GM12892 (cell line): ENCODE data around the gene SLC25A45.

Source experiments
- DNase-seq: peaks from one replicate; pipeline ENCODE4 v3.0.0; 2011; ENCODE audit not compliant: insufficient read length
- FAIRE-seq: peaks from 2 replicates; lab custom pipeline; 2011; peaks lifted over from hg19 to GRCh38; lab: Jason Lieb, UNC
- POLR2A ChIP-seq: IDR thresholded peaks from 2 replicates; pipeline ENCODE4 v1.6.1; 2011; ENCODE audit warnings: low read depth, low read length, control low read depth
- POLR2AphosphoS5 ChIP-seq: IDR thresholded peaks from 2 replicates; pipeline ENCODE4 v1.6.1; 2011; ENCODE audit warnings: low read depth, low read length, control low read depth
- TAF1 ChIP-seq: IDR thresholded peaks from 2 replicates; pipeline ENCODE4 v1.6.1; 2011; ENCODE audit warnings: low read depth, mild to moderate bottlenecking, control low read depth, low read length, borderline replicate concordance

SLC25A45 gene

DNA sequence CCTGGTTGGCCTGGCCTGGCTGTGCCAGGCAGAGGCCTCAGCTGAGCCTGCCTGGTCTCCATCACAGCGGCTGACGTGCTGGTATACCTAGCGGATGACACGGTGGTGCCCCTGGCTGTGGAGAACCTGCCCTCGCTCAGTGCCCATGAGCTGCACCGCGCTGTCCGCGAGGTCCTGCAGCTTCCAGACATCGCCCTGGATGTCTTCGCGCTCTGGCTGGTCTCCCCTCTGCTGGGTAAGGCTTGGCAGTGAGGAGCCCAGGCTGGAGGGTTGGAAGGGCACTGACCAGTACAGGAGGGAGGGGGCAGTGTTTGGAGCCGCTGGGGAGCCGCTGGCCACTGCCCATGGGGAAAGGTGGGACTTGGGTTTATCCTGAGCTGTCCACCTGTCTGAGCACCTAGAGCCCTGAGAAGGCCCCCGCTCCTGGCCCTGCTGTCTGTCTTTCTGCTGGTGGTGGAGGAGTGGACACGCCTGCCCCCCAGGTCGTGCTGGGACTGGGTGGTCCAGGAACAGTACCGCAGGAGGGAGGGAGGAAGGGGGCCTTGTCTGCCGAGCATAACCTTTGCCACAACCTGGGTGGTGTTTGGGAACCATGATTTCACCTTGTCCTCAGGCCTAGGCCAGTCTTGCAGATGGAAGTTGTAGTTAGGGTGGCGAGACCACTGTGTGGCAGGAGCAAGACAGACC is 7.0 kb upstream of the SLC25A45 start:
- FAIRE-seq, result peak; percentile 38
- DNase-seq, result no peak
- no peak for TF ChIP-seq POLR2AphosphoS5
- TF ChIP-seq TAF1, result no peak
- TF ChIP-seq POLR2A, result no peak

- FAIRE-seq, result peak; percentile 36
- TF ChIP-seq POLR2A, result no peak
- no peak for TF ChIP-seq POLR2AphosphoS5
- TF ChIP-seq TAF1, result no peak
- no peak for DNase-seq
These were observed 6.3 kb upstream of the SLC25A45 start for GRCh38 chr11:65388731-65389130.

- DNase-seq (peak; percentile 94), FAIRE-seq (peak; percentile 95)
- 0 out of 2 replicates have a peak, but pooled peaks have one; percentile 42 for TF ChIP-seq TAF1
- TF ChIP-seq POLR2AphosphoS5, result peak; percentile 81
- TF ChIP-seq POLR2A, result peak; percentile 91; the same call in 1 of the 2 replicates
These were observed 4.1 kb upstream of the SLC25A45 start, which contains the start of gene FRMD8 for GRCh38 chr11:65386307-65387140. Gene FRMD8 (plus strand): TSS chr11:65386637. CDS start chr11:65387037, 400 bp downstream.

- no peak for TF ChIP-seq POLR2A
- TF ChIP-seq TAF1, result no peak
- no peak for TF ChIP-seq POLR2AphosphoS5
- DNase-seq (no peak), FAIRE-seq (no peak)
These were observed 1.9 kb upstream of the SLC25A45 start for GRCh38 chr11:65384301-65384889.

DNA sequence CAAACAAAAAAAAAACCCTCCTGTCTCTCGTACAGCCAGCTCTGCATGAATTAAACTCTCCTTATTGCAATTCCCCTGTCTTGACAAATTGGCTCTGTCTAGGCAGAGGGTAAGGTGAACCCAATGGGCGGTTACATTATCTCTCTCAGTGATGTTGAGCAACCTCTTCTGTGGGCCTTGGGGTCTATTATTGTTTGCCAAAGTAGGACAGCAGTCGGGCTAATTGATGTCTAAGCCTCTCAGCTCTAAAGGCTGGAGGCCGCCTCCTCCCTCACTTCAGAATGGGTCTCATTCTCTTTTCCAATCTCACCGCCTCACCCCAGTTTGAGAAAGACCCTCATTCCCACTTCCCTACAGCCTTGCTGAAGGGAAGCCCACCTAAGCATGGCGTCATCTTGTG is 1.3 kb upstream of the SLC25A45 start:
- DNase-seq (no peak), FAIRE-seq (no peak)
- no peak for TF ChIP-seq POLR2A

DNA sequence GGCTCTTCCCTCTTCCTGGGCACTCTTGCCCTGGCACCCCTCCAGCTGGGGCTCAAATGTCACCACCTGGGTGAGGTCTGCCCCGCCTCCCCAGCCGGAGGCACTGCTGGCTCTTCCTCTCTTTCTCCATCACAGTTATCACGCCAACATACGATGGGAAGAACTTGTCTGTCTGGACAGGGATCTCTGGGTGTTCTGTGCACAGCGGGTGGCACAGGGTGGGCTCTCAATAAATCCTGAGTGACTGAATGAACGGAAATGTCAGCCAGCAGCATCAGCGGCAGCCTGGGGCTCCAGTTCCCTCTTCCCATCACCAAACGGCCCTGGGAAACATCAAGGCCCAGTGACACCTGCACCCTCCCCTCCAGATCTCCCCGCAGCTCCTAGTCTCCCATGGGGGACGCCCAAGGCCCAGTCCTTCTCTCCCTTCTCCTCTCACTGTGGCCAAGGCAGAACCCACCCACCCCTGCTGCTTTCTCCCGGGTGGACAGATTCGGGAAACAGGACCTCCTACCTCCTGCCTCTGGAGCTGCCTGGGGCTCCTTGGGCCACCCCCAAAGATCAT is 440 bp upstream of the SLC25A45 start:
- TF ChIP-seq TAF1 (no peak), POLR2A (no peak), POLR2AphosphoS5 (no peak)
- no peak for FAIRE-seq
- no peak for DNase-seq

- peak; percentile 99 for FAIRE-seq
- TF ChIP-seq POLR2A (no peak), POLR2AphosphoS5 (no peak), TAF1 (no peak)
- DNase-seq, result no peak
These were observed 772 bp downstream of the SLC25A45 start for GRCh38 chr11:65381716-65382032.

DNA sequence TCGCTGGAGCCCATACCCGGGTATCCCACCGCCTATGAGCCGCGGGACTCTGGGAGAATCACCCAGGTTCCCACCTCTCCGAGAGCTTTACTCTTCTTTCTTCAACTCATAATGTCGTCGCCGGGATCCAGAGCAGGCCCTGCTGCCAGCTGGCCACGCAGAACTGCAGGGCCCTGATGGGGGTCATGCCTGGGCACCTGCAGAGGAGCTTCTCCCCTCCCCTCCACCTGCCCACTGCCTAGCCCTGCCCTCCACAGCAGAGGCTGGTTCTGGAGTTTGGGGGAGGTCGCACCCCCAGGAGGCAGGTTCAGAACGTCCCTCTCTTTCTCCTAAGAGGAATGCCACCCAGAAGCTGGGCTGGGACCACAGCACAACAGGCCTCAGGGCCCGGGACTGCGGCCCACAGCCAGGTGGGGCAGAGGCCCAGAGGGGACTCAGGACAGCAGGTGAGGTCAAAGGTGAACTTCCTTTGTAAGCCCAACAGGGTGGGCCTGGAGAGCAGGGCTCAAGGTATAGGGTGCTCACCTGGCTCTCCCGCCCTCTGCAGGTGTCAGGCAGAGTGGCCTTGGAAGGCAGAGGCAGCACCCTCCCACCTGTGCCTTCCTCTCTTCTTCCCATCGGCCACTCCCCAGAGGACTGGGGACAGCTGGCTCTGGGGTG is 1.9 kb downstream of the SLC25A45 start:
- TF ChIP-seq POLR2A, result no peak
- TF ChIP-seq TAF1, result no peak
- FAIRE-seq, result peak; percentile 84
- no peak for DNase-seq

DNA sequence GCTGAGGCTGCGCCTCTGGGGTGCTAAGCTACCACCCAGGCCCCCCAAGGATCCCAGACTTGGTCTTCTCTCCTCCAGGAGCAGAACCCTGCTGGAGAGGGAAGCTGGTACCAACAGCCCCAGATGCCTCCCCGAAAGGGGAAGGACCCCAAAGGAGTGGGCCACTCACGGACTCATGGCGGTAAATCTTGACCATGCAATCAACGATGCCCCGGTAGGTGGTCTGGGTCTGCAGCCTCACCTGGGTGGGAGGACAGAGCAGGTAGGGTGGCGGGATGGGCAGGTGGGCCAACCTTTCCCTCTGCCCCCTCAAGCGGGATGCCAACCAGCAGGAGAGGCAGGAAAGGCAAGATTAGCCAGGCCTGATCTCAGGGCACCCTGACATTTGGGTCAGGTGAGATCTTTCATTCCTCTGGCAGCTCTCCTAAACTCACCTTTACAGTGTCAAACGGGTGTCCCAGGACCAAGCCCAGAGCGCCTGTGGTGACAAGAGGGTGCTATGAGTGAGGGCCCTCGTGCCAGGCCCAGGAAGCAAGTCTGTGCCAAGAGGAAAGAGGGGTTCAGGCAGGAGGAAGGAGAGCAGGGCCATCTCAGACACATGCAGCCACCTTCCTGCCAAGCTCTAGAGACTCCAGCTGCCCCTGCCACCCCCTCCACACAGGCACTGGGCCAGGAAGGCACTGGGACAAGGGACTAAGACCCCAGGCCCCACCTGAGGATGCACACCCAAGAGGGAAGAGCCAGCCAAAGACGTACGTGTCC is 2.6 kb downstream of the SLC25A45 start:
- DNase-seq (no peak), FAIRE-seq (no peak)
- TF ChIP-seq POLR2AphosphoS5, result no peak
- no peak for TF ChIP-seq POLR2A
- TF ChIP-seq TAF1, result no peak

DNA sequence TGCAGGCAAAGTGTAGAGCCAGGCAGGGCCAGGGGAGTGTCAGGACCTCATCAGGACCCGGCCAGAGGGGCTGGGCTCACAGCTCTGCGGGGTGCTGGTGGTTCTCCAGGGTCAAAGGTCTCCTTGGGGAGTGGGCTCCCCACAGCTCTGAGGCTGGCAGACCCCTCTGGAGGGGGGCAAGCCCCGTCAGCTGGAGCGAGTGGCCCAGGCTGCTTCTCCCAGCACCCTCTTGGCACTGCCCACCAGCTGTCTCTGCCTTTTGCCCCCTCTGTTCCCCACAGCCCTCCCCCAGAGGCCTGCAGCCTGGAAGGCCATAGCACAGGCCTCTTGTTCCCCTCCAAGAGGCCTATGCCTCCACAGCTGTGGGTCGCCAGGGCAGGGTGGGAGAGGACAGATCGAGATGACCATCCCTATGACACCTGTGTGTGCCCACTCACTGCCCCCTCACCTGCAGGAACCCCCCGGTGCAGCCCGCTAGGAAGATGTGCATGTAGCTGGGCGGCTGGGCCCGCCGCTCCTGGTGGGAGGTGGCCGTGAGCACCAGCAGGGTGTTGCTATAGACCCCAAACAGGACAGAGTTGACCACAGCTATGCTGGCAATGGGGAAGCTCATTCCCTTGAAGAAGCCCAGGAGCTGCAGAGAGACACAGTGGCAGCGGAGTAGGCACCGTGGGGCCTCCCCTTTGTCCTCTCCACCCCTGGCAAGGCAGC is 3.4 kb downstream of the SLC25A45 start:
- no peak for TF ChIP-seq POLR2AphosphoS5
- TF ChIP-seq POLR2A, result no peak
- TF ChIP-seq TAF1, result no peak
- no peak for DNase-seq
- no peak for FAIRE-seq
